Fibroblast of the aortic adventitia (primary cell): ENCODE measurements around the gene CHD5. TPM values are rescaled to one million over a fixed set of nuclear protein-coding genes. Genes with fewer than 3 reads are reported as not detected.

Experiments
- DNase-seq: peaks from one replicate; pipeline ENCODE4 v3.0.0-alpha.2; 2010; ENCODE audit warnings: low read depth
- H3K4me3 ChIP-seq: 2 replicates; pipeline ENCODE4 v1.5.1; 2011; ENCODE audit warnings: low read depth, mild to moderate bottlenecking, control low read depth, low read length, moderate library complexity
- total RNA-seq: library from RNA; depleted of rRNA; stranded (reverse); fragments of >200 nt; gene quantifications from 2 replicates; pipeline ENCODE4 v1.2.3, GENCODE V29; 2012; ENCODE audit warnings: low replicate concordance
- TF ChIP-seq, protein P1 (sequence below): IDR thresholded peaks from 2 replicates; pipeline ENCODE4 v1.5.1; 2011; ENCODE audit warnings: mild to moderate bottlenecking, low read length, control low read depth, inconsistent platforms; ENCODE audit not compliant: insufficient read depth

The CHD5 gene
- total RNA-seq, 1 donor = 0.09 TPM

DNA sequence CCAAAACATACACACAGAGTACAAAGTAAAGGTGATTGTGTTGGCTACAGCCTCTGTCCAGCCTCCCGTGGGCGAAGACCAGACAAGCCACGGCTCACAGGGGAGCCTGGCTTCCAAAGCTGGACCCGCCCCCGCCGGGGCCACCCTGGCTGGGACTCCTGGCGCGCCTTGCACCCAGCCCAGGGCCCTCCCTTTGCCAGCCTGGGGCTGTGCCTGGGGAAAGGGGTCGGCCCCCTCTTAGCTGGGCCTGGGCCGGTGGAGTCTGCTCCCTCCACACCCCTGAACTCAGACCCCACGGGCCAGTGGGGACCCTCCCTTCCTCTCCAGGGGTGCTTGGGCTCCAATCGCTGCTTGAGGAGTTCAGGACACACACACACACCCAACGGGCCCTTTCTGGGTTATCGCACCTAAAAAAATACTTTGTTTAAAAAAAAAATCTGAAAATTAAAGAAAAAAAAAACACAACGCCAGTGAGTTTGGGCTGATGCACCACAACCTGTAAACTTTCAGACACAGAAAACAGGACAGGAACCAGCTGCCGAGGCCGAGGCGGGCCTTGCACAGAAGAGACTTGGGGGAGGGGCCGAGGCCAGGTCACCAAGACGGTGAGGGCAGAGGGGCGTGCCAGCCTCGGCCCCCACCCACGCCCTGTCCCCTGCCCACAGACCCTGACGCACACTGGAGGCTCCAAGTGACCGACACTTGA is 78.1 kb downstream of the CHD5 start:
- no peak overlapping the region for H3K4me3 ChIP-seq
- no peak for DNase-seq
- TF ChIP-seq, protein P1, sequence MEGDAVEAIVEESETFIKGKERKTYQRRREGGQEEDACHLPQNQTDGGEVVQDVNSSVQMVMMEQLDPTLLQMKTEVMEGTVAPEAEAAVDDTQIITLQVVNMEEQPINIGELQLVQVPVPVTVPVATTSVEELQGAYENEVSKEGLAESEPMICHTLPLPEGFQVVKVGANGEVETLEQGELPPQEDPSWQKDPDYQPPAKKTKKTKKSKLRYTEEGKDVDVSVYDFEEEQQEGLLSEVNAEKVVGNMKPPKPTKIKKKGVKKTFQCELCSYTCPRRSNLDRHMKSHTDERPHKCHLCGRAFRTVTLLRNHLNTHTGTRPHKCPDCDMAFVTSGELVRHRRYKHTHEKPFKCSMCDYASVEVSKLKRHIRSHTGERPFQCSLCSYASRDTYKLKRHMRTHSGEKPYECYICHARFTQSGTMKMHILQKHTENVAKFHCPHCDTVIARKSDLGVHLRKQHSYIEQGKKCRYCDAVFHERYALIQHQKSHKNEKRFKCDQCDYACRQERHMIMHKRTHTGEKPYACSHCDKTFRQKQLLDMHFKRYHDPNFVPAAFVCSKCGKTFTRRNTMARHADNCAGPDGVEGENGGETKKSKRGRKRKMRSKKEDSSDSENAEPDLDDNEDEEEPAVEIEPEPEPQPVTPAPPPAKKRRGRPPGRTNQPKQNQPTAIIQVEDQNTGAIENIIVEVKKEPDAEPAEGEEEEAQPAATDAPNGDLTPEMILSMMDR = no peak

DNA sequence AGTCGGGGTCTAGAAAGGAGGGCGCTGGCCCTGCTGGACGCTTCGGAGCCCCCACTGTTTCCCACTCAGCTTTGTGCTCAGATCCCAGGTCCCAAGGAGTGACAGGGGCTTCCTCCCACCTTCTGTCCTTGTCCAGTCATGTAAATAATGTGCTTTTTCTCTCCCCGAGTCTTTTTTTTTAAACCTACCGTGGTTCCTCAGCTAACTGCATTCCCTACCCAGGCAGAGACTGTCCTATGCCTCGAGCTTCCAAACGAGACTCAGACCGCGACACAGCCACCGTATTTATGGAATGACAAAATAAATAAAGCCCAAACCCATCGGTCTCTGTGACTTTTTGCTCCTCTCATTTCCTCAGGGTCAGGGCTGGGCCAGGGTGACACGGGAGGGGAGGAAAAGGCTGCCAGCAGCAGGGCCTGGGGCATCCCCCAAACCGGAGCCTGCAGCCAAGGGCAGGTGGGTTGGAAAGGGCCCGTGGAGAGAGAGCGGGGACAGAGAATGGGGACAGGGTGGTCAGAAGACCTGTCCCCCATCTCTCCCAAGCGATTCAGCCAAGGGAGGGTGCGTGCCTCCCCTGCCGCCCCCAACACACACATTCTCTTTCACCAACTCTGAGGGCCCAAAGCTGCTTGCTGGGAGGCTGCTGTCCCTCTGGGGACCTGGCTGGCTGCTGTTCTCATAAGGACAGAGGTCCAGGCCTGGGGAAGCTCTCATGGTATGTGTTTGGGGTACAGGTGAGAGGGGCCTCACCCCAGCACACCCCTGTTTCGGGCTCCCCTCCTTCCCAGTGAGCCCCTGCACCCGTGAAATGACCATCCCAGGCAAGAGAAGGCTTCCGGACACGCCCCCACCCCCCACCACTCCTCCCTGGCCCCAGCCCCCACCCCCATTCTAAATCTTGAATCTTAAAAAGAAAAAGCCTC is 79.0 kb downstream of the CHD5 start:
- no peak overlapping the region for H3K4me3 ChIP-seq
- DNase-seq = no peak
- TF ChIP-seq, protein P1 = no peak

DNA sequence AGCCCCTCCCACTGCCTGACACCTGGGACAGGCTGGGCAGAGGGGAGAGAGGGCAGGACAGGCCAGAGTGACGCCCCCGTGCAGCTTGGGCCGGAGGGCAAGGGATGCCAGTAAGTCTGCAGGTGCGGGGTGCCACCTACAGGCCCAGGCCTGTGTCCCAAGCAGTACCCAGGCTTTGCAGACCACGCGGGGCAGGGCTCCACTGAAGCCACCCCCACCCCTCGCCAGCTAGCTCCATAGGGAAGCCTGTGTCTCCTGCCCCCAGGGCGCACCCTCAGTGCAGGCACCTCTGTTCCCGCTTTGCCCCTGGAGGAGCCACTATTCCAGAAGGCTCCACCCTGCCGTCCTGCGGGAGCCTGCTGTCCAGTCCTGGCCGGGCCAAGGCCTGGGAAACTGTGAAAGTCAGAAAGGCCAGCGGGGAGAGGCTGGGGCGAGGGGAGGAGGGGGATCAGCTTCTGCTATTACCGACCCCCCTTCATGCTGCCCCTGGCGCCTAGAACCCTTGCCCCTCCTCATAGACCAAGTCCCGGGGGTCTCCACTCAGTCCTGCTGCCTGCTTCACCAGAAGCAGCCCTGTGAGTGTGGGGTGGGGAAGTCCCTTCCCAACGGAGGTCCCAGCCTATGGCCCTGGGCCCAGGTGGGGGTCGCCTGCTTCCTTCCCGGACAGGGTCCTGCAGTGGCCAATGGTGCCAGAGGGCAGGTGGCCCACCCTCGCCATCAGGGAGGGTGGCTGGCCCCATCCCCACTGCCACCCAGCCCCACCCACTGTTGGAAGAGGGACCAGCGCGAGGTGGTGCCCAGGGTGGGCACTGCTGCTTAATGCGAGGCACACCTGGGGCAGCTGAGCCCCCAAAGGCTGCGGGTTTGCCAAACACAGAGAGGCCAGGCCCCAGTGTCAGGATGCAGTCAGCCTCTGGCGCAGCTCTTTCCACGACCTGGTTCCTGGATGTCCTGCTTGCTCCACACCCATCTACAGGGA is 80.0 kb downstream of the CHD5 start:
- no peak for DNase-seq
- TF ChIP-seq, protein P1 = no peak

DNA sequence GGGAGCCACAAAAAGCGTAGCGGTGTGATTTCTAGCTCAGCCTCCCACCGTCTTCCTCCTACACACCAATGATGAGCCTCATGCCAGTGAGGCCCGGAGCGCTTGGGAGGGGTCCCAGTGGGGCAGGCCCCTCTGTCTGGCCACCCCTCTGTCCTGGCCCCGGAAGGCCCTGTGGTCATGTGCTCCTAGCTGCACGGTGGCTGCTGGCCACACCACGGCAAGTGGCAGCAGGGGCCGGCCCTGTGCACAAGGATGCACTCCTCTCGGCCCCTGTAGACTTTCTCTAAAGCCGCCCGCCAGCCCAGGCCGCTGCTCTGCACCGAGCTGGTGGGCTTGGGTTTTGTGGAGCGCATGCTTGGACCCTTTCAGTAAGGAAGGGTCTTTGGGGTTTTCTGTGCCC is 80.8 kb downstream of the CHD5 start:
- no peak for DNase-seq
- H3K4me3 ChIP-seq = no peak overlapping the region
- TF ChIP-seq, protein P1 = no peak

More for the DNA sequence above, 80.0 kb downstream of the CHD5 start:
- H3K4me3 ChIP-seq = no peak overlapping the region

DNA sequence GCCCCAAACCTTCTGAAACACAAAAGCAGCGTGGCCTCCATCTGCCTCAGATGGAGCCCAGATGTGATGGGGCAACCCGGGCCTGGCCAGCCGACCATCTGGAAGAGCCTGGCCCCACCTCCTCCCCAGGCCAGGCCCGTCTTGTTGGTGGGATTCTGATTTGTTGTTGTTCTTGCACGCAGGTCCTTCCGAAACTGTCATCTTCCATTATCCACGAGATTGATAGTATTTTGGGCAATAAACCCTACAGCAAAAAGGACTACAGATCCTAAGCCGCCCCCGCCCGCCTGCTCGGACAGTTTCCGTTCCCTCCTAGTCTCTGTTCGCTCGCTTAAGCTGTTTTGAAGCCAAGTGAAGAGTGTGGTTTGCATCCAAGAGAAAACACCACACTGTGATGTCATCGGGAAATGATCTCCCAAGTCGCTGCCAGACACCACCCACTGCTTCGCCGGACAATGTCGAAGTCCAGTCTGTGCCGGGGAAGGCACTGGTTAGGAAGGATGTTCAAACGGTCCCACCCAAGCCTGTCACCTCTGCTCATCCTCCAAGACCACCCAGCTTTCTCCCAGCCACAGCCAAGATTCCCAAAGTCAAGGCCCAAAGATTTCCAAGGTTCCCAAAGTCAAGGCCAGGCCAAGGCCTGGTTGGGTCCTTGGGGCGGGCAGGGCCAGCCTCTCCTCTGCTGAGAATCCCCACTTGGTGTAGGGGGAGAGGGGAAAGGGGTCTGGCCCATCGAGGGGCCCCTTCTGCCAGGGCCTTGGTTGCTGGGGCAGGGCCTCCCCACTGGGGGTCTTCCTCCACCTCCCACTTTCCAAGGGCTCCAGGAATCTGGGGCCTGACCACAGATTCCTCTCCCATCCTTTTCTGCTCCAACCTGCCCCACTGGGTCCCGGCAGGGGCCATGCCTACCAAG is 81.6 kb downstream of the CHD5 start:
- peak; percentile 65 for DNase-seq
- TF ChIP-seq, protein P1 = no peak
- no peak overlapping the region for H3K4me3 ChIP-seq
